GM23338 (cell line): ENCODE measurements around the gene SEL1L3. TPM values are rescaled to one million over a fixed set of nuclear protein-coding genes. Genes with fewer than 3 reads are reported as not detected.

ENCODE experiments used
- ATAC-seq: fragments of 200-7000 bp; cut with Tn5 transposase; 3 replicates; pipeline ENCODE4 v1.9.1; 2020
- DNase-seq: peaks from one replicate; pipeline ENCODE4 v3.0.0-alpha.2; 2015; ENCODE audit warnings: low spot score
- H2AFZ ChIP-seq: fragments of 200-600 bp; sonication (generic); 2 replicates; pipeline ENCODE4 v1.8.0; 2016; ENCODE audit warnings: antibody characterized with exemption, mild to moderate bottlenecking, moderate library complexity
- H3F3A ChIP-seq: fragments of 200-600 bp; sonication (generic); replicated peaks from 2 replicates; pipeline ENCODE4 v1.8.0; 2017; ENCODE audit warnings: antibody characterized with exemption, mixed run types, low read depth
- H3K27ac ChIP-seq: fragments of 200-600 bp; sonication (generic); 2 replicates; pipeline ENCODE4 v1.6.1; 2016; ENCODE audit warnings: low read depth
- H3K27me3 ChIP-seq: fragments of 200-600 bp; sonication (generic); 2 replicates; pipeline ENCODE4 v1.8.0; 2016; ENCODE audit warnings: mild to moderate bottlenecking, mixed run types, moderate library complexity; ENCODE audit not compliant: insufficient read depth
- H3K36me3 ChIP-seq: fragments of 200-600 bp; sonication (generic); 2 replicates; pipeline ENCODE4 v1.8.0; 2016; ENCODE audit warnings: mild to moderate bottlenecking; ENCODE audit not compliant: insufficient read depth
- H3K4me1 ChIP-seq: fragments of 200-600 bp; sonication (generic); 2 replicates; pipeline ENCODE4 v1.8.0; 2016; ENCODE audit warnings: mild to moderate bottlenecking, moderate library complexity; ENCODE audit not compliant: insufficient read depth
- H3K4me2 ChIP-seq: fragments of 200-600 bp; sonication (generic); 2 replicates; pipeline ENCODE4 v1.7.1; 2017; ENCODE audit warnings: mixed run types
- H3K4me3 ChIP-seq: fragments of 200-600 bp; sonication (generic); 2 replicates; pipeline ENCODE4 v1.6.1; 2016; ENCODE audit warnings: mixed run types
- H3K79me2 ChIP-seq: fragments of 200-600 bp; sonication (generic); replicated peaks from 2 replicates; pipeline ENCODE4 v1.8.0; 2017; ENCODE audit warnings: mild to moderate bottlenecking; ENCODE audit not compliant: insufficient read depth
- H3K9me2 ChIP-seq: fragments of 200-600 bp; sonication (generic); 2 replicates; pipeline ENCODE4 v1.8.0; 2017; ENCODE audit not compliant: insufficient read depth
- H4K20me1 ChIP-seq: fragments of 200-600 bp; sonication (generic); replicated peaks from 2 replicates; pipeline ENCODE4 v1.8.0; 2017; ENCODE audit warnings: mild to moderate bottlenecking; ENCODE audit not compliant: insufficient read depth
- H3K27ac Mint-ChIP-seq: 2 replicates; pipeline ENCODE4 v1.8.0; 2020; ENCODE audit warnings: inconsistent platforms, mild to moderate bottlenecking, moderate library complexity, mixed read lengths
- H3K27me3 Mint-ChIP-seq: 3 replicates; pipeline ENCODE4 v1.8.0; 2022; ENCODE audit warnings: low read depth, mild to moderate bottlenecking, moderate library complexity, mixed read lengths, inconsistent platforms; ENCODE audit not compliant: insufficient read depth, poor library complexity
- H3K36me3 Mint-ChIP-seq: 3 replicates; pipeline ENCODE4 v1.8.0; 2021; ENCODE audit warnings: low read depth, mild to moderate bottlenecking, inconsistent platforms, moderate library complexity, mixed read lengths
- H3K4me1 Mint-ChIP-seq: 3 replicates; pipeline ENCODE4 v1.8.0; 2020; ENCODE audit warnings: mild to moderate bottlenecking, inconsistent platforms, mixed read lengths
- H3K4me3 Mint-ChIP-seq: 3 replicates; pipeline ENCODE4 v1.8.0; 2021; ENCODE audit warnings: moderate library complexity, mild to moderate bottlenecking, inconsistent platforms, mixed read lengths
- H3K9me3 Mint-ChIP-seq: 3 replicates; pipeline ENCODE4 v1.8.0; 2020; ENCODE audit warnings: moderate library complexity, mild to moderate bottlenecking, inconsistent platforms, mixed read lengths
- CTCF ChIP-seq, 2 experiments: fragments of 200-600 bp in 1 of 2; sonication (generic) in 1 of 2; conservative IDR thresholded peaks; 2 replicates each; pipeline versions ENCODE4 v1.5.1 to v1.6.1; 2016 to 2017; ENCODE audit warnings: antibody characterized with exemption in 2 of 2, low read depth in 2 of 2, mild to moderate bottlenecking in 2 of 2, moderate library complexity in 1 of 2
- ETS1 ChIP-seq: IDR thresholded peaks from 2 replicates; pipeline ENCODE4 v1.6.1; 2016; ENCODE audit warnings: antibody characterized with exemption
- EZH2 ChIP-seq: fragments of 200-600 bp; sonication (generic); IDR thresholded peaks from one replicate; pipeline ENCODE4 v1.8.0; 2017; ENCODE audit warnings: antibody characterized with exemption, mild to moderate bottlenecking, low read depth; ENCODE audit not compliant: unreplicated experiment
- POLR2AphosphoS5 ChIP-seq: IDR thresholded peaks from 2 replicates; pipeline ENCODE4 v1.6.1; 2016; ENCODE audit warnings: antibody characterized with exemption, low read depth
- STAT1 ChIP-seq: IDR thresholded peaks from one replicate; pipeline ENCODE4 v1.6.1; 2016; ENCODE audit warnings: antibody characterized with exemption; ENCODE audit not compliant: unreplicated experiment
- ZNF462 ChIP-seq: fragments of 250-450 bp; sonication (Bioruptor Pico); IDR thresholded peaks from 2 replicates; pipeline ENCODE4 v1.5.0; 2020; ENCODE audit warnings: mild to moderate bottlenecking, moderate library complexity
- polyA plus RNA-seq: library from polyadenylated mRNA; unstranded; fragments of >200 nt; fragmentation: Nextera tagmentation; extraction: Ambion mirVana; gene quantifications from 2 replicates; pipeline ENCODE4 v1.2.1, GENCODE V29; 2016
- total RNA-seq: library from RNA; depleted of rRNA; stranded (reverse); fragments of >200 nt; shearing (Covaris generic); gene quantifications from 2 replicates; pipeline ENCODE4 v1.2.3, GENCODE V29; 2014

SEL1L3 gene
- total and polyA plus RNA-seq, 2 experiments from 2014 or later: 17.1 to 61.7 TPM

- TF ChIP-seq ZNF462 (CRISPR knock-in tag) (no peak), POLR2AphosphoS5 (no peak), EZH2 (no peak)
Observed at GRCh38 chr4:25879587-25879986, 16.8 kb upstream of the SEL1L3 start (continued).

DNA sequence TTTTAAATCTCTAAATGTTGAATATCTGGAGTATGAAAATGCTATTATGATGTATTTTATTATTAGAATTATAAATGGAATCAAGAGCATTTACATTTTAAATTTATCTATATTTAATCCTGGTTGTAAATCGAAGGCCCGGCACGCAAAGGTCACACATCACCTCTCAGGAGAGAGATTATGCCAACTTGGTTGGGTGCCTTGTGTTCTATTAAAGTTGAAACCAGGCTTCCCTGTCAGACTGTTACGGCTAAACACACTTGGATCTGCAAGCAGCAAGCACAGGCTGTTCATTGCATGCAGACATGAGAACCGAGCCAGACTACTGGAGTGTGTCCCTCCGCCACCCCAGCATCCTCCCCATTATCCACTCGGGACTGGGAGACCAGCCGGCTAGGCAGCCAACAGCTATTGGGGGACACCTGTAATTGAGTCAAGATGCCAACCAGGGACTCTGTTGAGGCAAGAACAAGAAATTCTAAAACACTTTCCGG lies 16.4 kb upstream of the SEL1L3 start:
- H3F3A ChIP-seq: no peaks in the 10 kb centered on the region
- ATAC-seq (no peak), DNase-seq (no peak)
- H3K27me3 Mint-ChIP-seq: peaks cover 4% of the 10 kb centered on the region
- peaks cover 5% of the 10 kb centered on the region; the same call in 2 of the 3 replicates for H3K4me1 Mint-ChIP-seq
- H3K79me2 ChIP-seq: no peaks in the 10 kb centered on the region
- no peaks in the 10 kb centered on the region for H3K36me3 ChIP-seq
- no peak overlapping the region for H2AFZ ChIP-seq
- no peaks in the 10 kb centered on the region; the same call in 1 of the 2 replicates for H4K20me1 ChIP-seq
- H3K27me3 ChIP-seq: no peaks in the 10 kb centered on the region
- H3K9me2 ChIP-seq: no peaks in the 10 kb centered on the region
- no peak overlapping the region for H3K4me2 ChIP-seq
- no peak overlapping the region for H3K27ac ChIP-seq
- no peak overlapping the region for H3K4me3 ChIP-seq
- no peak overlapping the region for H3K27ac Mint-ChIP-seq
- H3K9me3 Mint-ChIP-seq: no peaks in the 10 kb centered on the region
- no peak overlapping the region for H3K4me3 Mint-ChIP-seq
- H3K36me3 Mint-ChIP-seq: no peaks in the 10 kb centered on the region
- peaks cover 10% of the 10 kb centered on the region; the same call in 1 of the 2 replicates for H3K4me1 ChIP-seq
- TF ChIP-seq STAT1 (no peak), POLR2AphosphoS5 (no peak), ZNF462 (CRISPR knock-in tag) (no peak), ETS1 (no peak), CTCF (conservative IDR thresholded peaks at IDR 0.05; ENCODE audit: low read depth in 2 of 2) (no peak)
